Retina (tissue), 1 donor: ENCODE measurements around the gene SYNGR3.

Experiments
- DNase-seq: peaks from one replicate; pipeline ENCODE4 v3.0.0-alpha.2; 2016

The SYNGR3 gene

DNA sequence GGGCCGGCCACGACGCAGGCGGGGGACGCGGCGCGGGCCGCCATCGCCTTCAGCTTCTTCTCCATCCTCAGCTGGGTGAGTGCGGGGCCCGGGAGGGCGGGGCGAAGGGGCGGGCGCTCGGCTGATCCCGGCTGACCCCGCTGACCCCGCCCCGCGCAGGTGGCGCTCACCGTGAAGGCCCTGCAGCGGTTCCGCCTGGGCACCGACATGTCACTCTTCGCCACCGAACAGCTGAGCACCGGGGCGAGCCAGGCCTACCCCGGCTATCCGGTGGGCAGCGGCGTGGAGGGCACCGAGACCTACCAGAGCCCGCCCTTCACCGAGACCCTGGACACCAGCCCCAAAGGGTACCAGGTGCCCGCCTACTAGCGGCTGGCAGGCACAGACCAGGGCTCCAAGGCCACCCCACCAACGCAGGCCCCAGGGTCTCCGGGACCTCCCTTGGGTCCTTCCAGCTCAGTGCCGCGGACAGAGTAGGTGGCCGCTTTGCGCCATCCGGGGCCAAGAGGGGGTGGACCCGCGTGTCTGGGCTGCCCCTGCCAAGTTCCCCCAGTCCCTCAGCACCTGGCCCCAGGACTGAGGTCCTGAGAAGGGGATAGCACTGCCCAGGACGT lies 3.0 kb downstream of the SYNGR3 start:
- DNase-seq = peak; percentile 26

DNA sequence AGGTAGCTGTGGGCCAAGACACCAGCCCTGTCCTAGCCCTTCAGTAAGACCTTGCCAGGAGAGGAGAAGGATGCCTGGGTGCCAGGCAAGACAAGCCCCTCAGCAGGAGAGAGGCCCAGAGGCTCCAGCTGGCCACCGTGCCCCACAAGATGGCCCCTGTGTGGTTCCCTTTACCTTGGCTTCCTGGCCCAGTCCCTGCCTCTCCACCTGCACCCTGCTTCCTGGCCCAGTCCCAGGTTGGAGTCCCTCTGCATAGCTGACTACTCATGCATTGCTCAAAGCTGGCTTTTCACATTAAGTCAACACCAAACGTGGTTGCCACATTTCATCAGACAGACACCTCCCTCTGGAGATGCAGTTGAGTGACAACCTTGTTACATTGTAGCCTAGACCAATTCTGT lies 4.0 kb downstream of the SYNGR3 start:
- no peak for DNase-seq

DNA sequence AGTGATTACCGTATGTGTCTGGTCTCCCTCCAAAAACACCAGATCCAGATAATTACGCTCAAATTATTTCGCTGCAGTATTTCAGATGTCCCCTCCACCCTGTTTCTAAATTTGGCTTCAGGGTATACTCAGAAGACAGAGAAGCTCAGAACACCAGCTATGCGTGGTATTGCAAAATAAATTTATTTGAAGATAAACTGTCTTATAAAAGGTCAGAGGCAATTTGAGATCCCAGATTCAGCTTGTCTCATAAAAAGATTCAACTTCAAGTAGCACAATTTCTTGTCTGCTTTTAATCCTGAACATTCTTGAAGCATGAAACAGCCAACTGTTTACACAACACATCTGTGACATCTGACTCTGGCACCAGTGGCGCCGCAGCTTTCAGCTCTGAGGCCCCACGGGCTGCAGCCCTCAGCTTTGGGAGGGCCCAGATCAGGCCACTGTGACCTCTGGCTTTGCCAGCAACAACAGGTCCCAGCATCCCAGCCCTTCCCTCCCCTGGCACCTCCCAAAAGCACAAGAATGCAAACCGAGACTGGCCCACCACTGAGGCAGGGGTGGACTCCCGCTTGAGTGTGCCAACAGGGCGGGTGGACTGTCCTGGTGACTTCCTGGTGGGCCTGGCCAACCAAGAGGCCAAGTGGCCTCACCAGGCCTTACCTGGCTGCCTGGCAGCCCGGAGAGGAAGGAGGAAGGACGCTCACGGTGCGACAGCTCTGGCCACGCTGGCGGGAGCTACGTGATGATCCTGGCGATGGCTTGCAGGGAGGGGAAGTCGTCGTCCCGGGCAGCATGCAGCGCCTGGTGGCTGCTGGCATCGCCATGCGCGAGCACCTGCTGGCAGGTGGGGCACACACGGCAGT lies 8.0 kb downstream of the SYNGR3 start:
- no peak for DNase-seq

DNA sequence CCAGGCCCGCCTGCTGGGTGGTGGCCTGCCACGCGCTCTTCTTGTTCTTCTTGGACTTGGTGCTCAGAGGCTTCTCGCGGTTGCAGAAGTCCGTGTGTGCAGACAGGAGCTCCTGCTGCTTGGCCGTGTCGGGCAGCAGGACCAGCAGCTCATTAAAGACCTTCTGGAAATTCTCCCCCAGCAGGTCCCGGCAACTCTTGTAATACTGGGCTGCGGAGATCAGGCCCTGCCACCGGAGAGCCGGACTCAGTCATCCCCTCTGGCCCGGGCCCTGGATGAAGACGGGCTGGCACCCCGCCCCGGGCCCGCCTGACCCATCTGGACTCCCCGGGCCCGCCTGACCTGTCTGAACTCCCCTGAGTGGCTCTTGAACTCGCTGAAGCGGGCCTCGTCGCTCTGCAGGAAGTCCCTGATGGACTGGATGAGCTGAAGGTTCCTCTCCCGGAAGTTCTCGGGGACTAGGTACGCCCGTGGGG lies 8.6 kb downstream of the SYNGR3 start:
- no peak for DNase-seq

DNA sequence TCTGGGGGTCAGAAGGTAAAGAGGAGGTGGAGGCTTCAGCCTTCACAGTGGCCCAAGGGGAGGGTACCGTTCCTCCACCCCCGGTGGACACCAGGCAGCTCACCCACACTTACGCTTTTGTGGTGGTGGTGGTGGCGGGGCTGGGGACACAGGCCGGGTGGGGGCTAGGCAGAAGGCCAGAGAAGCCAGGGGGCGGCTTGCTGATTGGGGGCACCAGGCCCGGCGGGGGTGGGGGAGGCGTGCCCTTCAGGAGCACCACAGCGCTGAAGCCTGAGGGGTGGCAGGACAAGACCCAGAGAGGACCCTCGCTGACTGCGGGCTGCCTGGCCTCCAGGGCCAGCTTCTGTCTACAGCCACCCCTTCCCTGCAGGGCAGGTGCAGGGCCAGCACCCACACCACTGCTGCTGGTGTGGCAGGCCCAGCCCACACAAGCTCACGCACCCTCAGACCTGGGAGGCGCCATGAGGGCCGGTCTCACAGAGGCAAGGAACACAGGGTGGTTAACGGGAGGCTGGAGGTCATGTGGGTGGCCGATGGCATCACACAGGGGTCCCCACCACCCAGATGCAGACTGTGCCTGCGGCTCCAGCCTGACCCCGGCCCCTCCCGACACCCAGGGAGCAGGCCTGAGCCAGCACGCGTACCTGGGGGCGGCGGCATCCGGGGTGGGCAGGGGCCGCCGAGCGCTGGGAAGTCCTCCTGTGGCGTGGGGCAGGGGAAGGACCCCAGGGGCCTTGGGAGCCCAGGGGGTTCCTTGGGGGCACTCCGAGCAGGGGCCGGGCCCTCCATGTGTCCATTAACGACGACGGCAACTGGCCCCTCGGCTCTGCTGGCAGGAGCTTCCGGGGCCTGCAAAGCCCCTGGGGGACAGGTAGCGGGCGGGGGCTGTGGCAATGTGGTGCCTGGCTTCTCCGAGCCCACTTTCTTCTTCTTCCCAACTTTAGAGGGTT lies 9.4 kb downstream of the SYNGR3 start:
- DNase-seq = no peak

DNA sequence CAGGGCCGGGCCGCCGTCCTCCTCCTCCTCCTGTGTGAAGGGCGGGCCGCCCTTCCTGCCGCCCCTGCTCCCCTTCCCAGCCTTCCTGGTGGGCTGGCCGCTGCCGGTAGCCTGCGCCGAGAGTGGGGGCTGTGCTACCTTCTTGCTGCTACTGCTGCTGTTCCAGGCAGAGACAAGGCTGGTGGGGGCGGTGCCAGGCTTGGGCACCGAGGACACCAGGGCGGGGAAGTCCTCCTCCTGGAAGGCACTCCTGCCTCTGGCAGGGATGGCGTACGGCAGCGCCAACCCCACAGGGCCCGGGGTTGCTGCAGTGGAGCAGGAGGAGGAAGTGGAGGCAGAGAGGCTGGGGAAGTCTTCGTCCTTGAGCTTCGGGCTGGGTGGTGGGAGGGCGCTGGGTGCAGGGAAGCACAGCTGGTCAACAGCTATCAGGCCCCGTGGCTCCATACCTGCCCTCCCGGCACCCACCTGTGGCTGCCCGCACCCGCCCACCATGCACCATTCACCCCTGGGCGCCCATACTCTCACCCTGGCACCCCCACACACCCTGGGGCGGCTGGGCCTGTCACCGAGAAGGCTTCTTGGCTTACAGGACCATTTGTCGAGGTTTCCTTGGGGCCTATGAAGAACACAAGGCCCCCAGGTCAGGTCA lies 10.2 kb downstream of the SYNGR3 start:
- no peak for DNase-seq

DNA sequence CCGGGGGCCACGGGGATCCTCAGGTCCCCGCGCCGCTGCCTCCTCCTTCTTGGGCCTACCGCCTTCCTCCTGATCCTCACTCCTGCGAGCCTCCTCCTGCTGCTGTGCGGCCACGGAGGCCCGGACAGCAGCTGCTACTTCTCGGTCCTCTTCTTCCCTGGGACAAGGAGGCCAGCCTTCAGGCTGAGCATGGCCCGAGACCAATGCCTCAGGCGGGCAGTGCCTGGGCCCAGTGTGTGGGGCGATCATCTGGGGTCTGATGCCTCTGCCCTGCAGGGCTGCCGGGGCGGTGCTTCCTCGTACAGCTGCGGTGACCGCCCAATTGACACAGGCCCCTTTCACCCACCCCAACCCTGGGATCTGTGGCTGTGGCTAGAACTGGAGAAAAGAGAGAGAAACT lies 11.3 kb downstream of the SYNGR3 start:
- DNase-seq = no peak

DNA sequence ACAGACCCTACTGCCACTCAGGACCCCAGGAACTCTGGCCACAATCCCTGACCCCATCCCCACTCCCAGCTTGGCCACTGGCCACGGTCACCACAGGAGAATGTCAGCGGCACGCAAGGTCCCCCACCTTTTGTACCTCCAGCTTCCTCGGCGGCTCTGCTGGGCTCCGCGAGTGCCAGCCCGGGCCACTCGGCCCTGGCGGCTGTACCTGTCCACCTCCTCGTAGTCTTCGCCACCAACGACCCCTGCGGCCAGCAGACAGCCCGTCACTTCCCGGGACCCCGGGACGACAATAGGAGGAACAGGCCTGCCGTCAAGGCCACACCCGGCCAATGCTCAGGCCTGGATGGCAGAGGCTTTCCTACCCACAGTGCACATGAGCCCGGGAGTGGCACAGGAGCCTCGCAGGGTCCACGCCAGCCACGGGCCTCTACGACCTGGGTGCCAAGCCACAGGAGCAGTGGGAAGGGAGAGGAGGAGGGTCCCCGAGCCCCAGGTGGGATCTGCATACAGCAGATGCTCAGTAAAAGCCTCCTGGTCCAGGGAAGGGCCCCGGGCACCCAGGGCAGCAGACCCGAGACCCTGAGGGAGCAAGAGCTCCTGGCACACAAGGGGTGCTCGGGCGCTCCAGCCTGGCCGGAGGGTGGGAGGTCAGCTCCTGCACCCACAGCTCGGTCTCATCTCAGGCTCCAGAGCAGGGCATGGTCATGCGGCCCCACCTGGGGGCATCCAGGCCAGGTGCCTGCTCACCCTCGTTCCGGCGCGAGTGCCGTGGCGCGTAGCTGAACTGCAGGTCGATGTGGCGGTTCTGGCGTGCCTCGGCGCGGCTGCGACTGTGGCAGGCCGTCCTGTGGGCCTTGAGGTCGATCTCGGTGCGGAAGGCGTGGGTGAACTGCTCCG lies 11.9 kb downstream of the SYNGR3 start:
- no peak for DNase-seq

DNA sequence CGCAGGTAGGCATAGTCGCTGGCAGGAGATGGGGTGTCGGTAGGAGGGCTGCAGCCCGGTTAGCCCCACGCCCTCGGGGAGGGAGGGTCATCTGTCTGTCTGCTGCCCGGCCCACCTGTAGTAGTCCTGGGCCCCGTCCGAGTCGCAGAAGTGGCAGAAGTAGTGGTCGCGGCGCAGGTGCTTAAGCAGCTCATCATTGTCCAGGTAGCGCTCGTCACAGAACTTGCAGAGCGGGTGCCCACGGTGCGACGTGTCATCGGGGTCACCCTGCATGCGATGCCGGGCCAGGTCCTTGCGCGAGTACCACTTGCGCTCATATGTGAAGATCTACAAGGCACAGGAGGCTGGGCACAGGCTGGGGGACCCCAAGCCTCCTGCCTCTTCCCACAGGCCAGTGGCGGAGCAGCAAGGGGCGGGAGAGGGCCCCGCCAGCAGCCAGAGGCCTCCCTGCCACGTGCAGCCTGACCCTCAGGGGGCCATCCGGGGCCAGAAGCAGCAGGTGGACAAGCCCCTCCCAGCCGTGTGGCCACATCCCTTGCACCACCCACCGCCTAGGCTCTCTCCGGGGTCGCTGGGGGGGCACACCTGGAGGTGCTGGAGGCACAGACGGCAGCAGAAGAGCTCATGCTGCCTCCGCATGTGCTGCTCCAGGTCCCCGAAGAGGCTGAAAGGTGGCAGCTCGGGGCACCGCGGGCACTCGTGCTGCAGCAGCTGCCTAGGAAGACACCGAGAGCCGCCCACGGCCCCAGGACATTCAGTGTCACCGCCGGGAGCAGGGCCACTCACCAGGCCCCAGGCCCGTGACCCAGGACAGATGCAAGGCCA lies 12.8 kb downstream of the SYNGR3 start:
- no peak for DNase-seq

DNA sequence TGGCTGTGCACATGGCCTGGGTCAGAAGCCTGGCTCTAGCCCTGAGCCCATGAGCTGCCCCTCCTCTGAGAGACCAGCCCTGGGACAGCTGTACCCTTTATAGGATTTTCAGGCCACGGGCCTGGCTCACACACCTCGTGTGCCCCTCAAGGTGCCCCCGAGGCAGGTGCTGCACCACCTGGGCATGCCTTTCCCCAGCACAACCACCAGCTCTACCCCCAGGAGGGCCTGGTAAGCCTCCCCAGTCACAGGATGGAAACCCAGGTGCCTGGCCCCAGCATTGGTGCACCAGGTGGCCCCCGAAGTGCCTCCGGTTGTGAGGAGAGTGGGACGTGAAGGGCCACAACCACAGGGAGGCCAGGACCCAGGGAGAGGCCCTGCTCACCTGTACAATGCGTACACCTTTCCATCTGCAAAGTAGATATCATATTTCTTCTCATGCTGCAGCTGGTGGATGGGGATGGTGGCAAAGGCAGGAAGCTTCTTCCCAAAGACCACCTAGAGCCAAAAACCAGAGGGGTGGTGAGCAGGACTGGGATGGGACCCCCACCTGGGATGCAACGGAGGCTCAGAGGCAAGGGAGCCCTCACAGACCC lies 13.6 kb downstream of the SYNGR3 start:
- DNase-seq = no peak

DNA sequence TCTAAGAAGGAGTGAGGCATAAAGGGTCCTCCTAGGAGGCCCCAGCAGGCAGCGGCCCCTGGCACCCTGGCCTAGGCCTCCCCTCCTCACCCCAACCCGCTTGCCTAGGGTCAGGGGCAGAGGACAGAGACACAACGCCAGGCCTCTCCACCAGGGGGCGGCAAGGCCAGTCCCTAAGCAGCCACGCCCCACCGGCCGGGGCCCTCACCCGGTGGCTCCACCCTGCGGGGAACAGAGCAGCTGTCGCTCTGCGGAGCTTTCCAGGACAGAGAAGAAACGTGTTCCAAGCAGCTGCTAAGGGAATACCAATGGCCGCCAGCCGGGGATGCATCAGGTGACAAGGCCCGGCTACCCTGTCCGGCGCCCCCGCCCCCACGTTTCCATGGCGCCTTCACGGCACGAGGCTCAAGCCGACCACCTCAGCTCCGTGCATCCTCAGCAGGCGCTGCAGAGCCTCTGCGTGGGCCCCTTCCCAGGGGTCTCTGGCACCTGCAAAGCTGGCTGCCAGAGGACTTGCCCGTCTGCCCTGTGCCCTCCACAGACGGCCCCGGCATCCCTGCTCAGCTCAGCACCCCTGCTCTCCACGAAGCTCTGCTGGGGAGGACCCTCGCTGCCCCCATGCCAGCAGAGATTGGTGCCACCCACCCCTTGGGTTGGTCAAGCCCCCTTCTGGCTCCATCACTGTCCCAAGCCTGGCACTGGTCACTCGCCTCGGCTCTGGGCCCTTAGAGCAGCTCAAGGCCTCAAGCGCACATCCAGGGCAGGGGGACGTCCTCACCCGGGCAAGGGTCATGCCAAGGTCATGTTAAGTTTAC lies 14.3 kb downstream of the SYNGR3 start:
- DNase-seq = peak; percentile 92

DNA sequence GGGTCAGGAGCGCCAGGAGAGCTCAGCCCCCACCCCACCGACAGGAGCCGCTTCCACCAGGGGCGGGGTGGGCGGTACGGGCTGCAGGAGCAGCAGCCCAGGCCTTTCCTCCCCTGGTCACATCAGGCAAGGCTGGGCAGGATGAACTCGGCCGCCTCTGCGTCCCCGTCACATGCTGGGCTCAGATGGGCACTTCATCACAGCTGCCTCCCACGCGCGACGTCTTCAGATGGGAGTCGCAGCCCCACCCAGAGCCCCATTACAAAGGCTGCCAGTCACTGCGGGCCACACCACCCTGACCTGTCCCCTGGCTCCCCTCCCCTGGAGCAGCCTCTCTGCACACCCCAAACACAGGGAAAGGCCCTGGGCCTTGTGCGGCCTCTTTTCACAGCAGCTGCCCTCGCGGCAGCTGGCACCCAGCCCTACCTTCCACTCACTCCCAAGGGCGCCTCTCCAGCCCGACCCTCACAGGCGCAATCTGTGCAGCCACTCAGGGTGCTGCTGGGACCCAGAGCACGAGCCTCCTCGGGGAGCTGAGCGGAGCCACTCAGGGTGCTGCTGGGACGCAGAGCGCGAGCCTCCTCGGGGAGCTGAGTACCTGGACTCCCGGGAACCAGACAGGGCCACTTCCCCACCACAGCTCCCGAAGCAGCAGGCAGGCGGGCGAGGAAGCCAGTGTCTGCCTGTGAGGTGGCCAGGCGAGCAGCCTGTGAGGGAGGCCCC lies 15.2 kb downstream of the SYNGR3 start:
- no peak for DNase-seq

DNA sequence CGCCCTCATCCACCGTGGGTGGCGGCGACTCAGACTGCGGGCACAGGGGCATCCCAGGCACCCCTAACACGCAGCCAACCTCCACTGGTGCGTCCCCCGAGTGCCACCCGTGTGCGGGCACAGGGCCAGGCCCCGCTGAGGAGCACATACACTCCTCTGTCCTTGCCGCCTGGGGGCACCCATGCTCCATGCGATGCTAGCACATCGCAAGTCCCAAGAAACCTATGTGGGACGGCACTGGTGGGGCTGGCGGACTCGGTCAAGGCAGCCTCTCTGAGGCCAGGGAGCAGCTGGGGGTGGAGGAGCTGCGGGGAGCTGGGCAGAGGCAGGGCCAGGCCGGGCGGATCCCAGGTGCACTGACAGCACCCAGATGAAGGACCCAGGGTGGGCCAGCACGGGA lies 15.9 kb downstream of the SYNGR3 start:
- DNase-seq = no peak

DNA sequence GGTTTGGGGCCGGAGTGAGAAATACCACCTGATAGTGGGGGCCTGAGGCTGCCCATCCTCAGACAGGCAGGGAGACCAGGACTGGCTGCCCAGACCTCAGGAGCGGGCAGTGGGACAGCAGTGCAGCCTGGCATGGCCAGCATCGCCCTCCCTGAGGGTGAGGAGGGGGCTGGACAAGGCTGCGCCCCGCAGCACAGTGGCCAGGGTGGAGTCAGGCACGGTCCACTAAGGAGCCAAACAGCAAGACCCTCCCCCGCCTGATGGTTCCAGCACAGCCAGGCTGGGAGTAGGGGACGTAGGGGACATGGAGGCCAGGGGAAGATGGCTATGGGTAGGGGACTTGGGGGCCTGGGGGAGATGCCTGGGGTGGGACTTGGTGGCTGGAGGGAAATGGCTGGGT lies 16.5 kb downstream of the SYNGR3 start:
- DNase-seq = no peak

DNA sequence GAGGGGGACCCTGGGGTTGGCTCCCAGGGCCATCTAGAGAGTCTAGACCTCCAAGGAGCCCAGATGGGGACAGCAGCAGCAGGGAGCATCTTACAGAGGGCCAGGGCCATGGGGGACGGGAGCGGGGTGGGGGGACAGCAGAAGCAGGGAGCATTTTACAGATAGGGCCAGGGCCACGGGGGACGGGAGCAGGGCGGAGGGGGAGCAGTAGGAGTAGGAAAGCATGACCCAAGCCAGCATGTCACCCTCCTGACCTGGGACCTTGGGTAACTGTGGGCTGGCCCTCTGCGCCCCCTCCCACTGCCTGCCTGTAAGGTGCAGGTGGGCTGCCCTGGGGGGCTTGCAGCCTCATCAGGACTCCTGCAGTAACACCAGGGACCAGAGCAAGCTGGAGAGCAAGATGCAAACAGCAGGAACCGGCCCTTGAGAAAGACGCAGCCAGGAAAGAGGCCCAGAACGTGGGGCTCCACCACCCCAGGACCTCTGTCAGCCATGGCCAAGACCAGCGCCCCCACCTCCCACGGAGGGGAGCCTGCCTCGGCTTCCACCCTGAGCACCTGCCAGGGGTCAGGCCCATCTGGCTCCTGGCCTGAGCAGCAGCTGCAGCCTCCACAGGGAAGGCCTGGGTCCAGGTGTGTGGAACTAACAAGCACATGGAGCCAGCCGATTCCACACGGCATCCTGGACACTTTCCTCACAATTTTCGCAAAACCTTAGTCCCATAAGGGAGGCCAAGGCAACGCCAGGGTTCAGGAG lies 17.5 kb downstream of the SYNGR3 start:
- DNase-seq = no peak

DNA sequence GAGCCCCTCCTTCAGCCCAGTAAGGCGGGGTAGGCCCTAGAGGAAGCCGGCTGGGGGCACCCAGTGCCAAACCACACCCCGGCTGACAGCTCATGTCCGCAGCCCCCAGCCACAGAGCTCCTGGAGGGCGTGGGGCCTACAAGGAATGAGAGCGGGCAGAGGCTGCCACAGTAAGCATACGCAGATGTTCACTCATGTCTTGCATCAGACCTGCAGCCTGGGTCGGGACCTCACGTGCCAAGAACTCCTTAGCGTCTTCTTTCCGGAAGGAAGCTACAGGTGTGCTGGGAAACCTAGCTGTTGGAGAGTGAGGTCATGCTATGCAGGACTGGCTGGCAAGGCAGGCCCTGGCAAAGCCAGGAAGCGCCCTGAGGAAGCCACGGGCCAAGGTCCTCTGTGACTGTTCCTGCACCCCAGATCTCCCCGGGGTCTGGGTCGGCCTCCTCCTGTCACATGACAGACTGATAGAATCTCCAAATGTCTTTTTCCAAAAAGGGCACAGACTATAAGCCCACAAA lies 18.3 kb downstream of the SYNGR3 start:
- no peak for DNase-seq

DNA sequence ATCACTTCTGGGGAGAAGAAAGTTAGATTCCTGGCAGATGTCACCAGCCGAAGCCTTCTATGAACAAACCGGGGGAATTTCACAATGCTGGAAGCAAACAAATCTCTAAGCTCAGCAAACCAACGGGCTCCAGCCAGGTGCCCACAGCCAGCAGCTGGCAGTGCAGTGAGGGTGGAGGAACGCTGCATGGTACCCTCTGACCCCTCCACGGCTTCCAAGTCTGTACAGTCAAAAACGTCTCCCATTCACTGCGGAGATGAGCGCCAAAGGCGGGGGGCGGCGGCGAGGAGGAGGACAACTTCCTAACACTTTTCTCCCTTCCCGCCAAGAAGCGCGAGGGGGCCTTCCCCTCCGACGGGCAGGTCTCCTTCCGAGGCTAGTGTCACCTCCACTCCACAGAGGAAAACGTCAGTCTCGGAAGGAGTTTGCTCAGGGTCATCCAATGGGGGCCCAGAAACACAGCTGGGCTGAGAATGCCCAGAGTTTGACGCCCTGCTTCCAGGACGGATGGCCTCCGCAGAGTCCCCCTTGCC lies 18.9 kb downstream of the SYNGR3 start:
- DNase-seq = no peak
